ENCODE measurements around the gene MYO9B. TPM values are rescaled to one million over a fixed set of nuclear protein-coding genes. Genes with fewer than 3 reads are reported as not detected.

Gene MYO9B
- total RNA-seq, 1 experiment from 2014 or later = 94.3 TPM

GRCh38 chr19:17123041-17123440, 47.5 kb downstream of the MYO9B start:
- H3K4me1 Mint-ChIP-seq = peaks cover 31% of the 10 kb centered on the region

GRCh38 chr19:17124025-17124424, 48.4 kb downstream of the MYO9B start:
- CTCF ChIA-PET = interaction anchor here (0.7 kb wide), 1 partner anchor 71 kb away, joined by 3 read pairs; no protein-coding TSS in a partner anchor
- POLR2A ChIA-PET = interaction anchor here (0.7 kb wide), 1 partner anchor 8 kb away, joined by 3 read pairs; no protein-coding TSS in a partner anchor
- peaks cover 8% of the 10 kb centered on the region; the same call in 1 of the 2 replicates for H3K36me3 Mint-ChIP-seq
- peak; percentile 75 for TF ChIP-seq ZNF121 (CRISPR knock-in tag; IDR thresholded peaks at IDR 0.05)
- TF ChIP-seq ZMAT4 (CRISPR knock-in tag; IDR thresholded peaks at IDR 0.05) = no peak
- TF ChIP-seq AFF4 (CRISPR knock-in tag; IDR thresholded peaks at IDR 0.05; ENCODE audit: borderline replicate concordance) = no peak
- TF ChIP-seq MAX (CRISPR knock-in tag; IDR thresholded peaks at IDR 0.05) = no peak
- TF ChIP-seq ZNF671 (CRISPR knock-in tag; IDR thresholded peaks at IDR 0.05) = no peak
- H3K4me1 Mint-ChIP-seq = peaks cover 26% of the 10 kb centered on the region
- ATAC-seq = no peak
- no peak for DNase-seq (ENCODE audit: low spot score)
- no peak overlapping the region for H3K27ac Mint-ChIP-seq
- no peaks in the 10 kb centered on the region for H3K9me3 Mint-ChIP-seq
- no peak overlapping the region for H3K4me3 Mint-ChIP-seq
- H3K27me3 Mint-ChIP-seq (ENCODE audit: low read depth) = no peaks in the 10 kb centered on the region

More at GRCh38 chr19:17123041-17123440, 47.5 kb downstream of the MYO9B start:
- DNase-seq (ENCODE audit: low spot score) (no peak), ATAC-seq (no peak)
- Mint-ChIP-seq H3K27ac (no peak overlapping the region), H3K4me3 (no peak overlapping the region), H3K36me3 (0 out of 2 replicates have a peak, but pooled peaks cover 5% of the 10 kb centered on the region), H3K9me3 (no peaks in the 10 kb centered on the region), H3K27me3 (ENCODE audit: low read depth) (no peaks in the 10 kb centered on the region)
- TF ChIP-seq ATF6 (CRISPR knock-in tag; IDR thresholded peaks at IDR 0.05) (no peak), ZNF281 (CRISPR knock-in tag; IDR thresholded peaks at IDR 0.05) (no peak), MYBL2 (CRISPR knock-in tag; IDR thresholded peaks at IDR 0.05) (no peak), ZNF671 (CRISPR knock-in tag; IDR thresholded peaks at IDR 0.05) (no peak), RELA (CRISPR knock-in tag; IDR thresholded peaks at IDR 0.05; ENCODE audit: borderline replicate concordance) (no peak), EMX1 (CRISPR knock-in tag; IDR thresholded peaks at IDR 0.05) (no peak), PREB (CRISPR knock-in tag; IDR thresholded peaks at IDR 0.05; ENCODE audit: borderline replicate concordance) (no peak), IRF1 (CRISPR knock-in tag; IDR thresholded peaks at IDR 0.05) (no peak), GTF2I (CRISPR knock-in tag; conservative IDR thresholded peaks at IDR 0.05) (no peak), TP53 (CRISPR knock-in tag; IDR thresholded peaks at IDR 0.05) (no peak)
- CTCF ChIA-PET = no interaction called here
- POLR2A ChIA-PET = interaction anchor here (0.6 kb wide), 1 partner anchor 170 kb away, joined by 5 read pairs; no protein-coding TSS in a partner anchor
